Calu3 (cell line): ENCODE results near the gene PKNOX1. TPM values are rescaled to one million over a fixed set of nuclear protein-coding genes. Genes with fewer than 3 reads are reported as not detected.

Experiments used
- BruUV-seq: library from RNA; stranded (reverse); fragments of 400-500 nt; replicated peaks from 2 replicates; lab custom pipeline; 2021; lab: Mats Ljungman, UMichigan
- CTCF ChIA-PET: fragments of 300-600 bp; sonication (Branson Sonifier 250); formaldehyde crosslinking; loops from one replicate; lab custom pipeline; 2022; ENCODE audit warnings: antibody characterized with exemption; lab: Charles Lee
- DNase-seq: peaks from one replicate; pipeline ENCODE4 v3.0.0; 2022
- H3K27ac Mint-ChIP-seq: one replicate; pipeline ENCODE4 v1.8.0; 2022; ENCODE audit warnings: mixed read lengths; ENCODE audit not compliant: unreplicated experiment
- H3K27me3 Mint-ChIP-seq: one replicate; pipeline ENCODE4 v1.8.0; 2022; ENCODE audit warnings: mixed read lengths; ENCODE audit not compliant: unreplicated experiment
- H3K36me3 Mint-ChIP-seq: one replicate; pipeline ENCODE4 v1.8.0; 2022; ENCODE audit warnings: mild to moderate bottlenecking, moderate library complexity, mixed read lengths; ENCODE audit not compliant: insufficient read depth, unreplicated experiment
- H3K4me1 Mint-ChIP-seq: one replicate; pipeline ENCODE4 v1.8.0; 2022; ENCODE audit warnings: mild to moderate bottlenecking, low read depth, mixed read lengths; ENCODE audit not compliant: unreplicated experiment
- H3K4me3 Mint-ChIP-seq: one replicate; pipeline ENCODE4 v1.8.0; 2022; ENCODE audit warnings: mild to moderate bottlenecking, low read depth, moderate library complexity, mixed read lengths; ENCODE audit not compliant: unreplicated experiment
- H3K9me3 Mint-ChIP-seq: one replicate; pipeline ENCODE4 v1.8.0; 2022; ENCODE audit warnings: low read depth, mixed read lengths; ENCODE audit not compliant: unreplicated experiment
- intact Hi-C: fragments of 100-400 bp; cut with micrococcal nuclease; formaldehyde crosslinking; loops from one replicate; pipeline ENCODE4 v1.10.0; 2022; ENCODE audit not compliant: unreplicated experiment
- total RNA-seq: library from RNA; stranded (reverse); gene quantifications from 2 replicates; pipeline ENCODE4 v1.2.3, GENCODE V29; 2022
- TF ChIP-seq, protein P1 (sequence below): fragments of 200-600 bp; IDR thresholded peaks from one replicate; pipeline ENCODE4 v1.8.0; 2022; ENCODE audit warnings: antibody characterized with exemption; ENCODE audit not compliant: unreplicated experiment

Gene PKNOX1
- total RNA-seq, 1 experiment from 2014 or later = 10.1 TPM

DNA sequence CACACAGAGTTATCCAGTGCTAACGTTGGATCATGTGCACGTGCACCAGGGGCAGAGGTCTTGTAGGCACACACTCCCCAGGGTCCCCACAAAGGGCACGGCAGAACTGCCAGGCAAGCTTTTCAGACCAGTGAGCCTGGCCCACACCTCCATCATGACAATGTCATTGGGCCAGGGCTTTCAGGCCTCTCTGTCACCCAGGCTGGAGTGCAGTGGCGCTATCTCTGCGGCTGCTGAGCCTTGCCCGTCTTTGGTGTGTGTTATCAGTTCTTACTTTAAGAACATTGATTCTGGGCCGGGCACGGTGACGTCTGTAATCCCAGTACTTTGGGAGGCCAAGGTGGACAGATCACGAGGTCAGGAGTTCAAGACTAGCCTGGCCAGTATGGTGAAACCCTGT, 44.2 kb downstream of the PKNOX1 start:
- no TSS peak for BruUV-seq
- Mint-ChIP-seq H3K27ac (no peak overlapping the region), H3K4me3 (no peak overlapping the region), H3K36me3 (peaks cover 6% of the 10 kb centered on the region), H3K27me3 (no peaks in the 10 kb centered on the region), H3K9me3 (no peaks in the 10 kb centered on the region), H3K4me1 (no peaks in the 10 kb centered on the region)
- intact Hi-C loops = no loop called here
- TF ChIP-seq, protein P1, sequence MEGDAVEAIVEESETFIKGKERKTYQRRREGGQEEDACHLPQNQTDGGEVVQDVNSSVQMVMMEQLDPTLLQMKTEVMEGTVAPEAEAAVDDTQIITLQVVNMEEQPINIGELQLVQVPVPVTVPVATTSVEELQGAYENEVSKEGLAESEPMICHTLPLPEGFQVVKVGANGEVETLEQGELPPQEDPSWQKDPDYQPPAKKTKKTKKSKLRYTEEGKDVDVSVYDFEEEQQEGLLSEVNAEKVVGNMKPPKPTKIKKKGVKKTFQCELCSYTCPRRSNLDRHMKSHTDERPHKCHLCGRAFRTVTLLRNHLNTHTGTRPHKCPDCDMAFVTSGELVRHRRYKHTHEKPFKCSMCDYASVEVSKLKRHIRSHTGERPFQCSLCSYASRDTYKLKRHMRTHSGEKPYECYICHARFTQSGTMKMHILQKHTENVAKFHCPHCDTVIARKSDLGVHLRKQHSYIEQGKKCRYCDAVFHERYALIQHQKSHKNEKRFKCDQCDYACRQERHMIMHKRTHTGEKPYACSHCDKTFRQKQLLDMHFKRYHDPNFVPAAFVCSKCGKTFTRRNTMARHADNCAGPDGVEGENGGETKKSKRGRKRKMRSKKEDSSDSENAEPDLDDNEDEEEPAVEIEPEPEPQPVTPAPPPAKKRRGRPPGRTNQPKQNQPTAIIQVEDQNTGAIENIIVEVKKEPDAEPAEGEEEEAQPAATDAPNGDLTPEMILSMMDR = no peak
- DNase-seq = no peak
- CTCF ChIA-PET = no interaction called here

DNA sequence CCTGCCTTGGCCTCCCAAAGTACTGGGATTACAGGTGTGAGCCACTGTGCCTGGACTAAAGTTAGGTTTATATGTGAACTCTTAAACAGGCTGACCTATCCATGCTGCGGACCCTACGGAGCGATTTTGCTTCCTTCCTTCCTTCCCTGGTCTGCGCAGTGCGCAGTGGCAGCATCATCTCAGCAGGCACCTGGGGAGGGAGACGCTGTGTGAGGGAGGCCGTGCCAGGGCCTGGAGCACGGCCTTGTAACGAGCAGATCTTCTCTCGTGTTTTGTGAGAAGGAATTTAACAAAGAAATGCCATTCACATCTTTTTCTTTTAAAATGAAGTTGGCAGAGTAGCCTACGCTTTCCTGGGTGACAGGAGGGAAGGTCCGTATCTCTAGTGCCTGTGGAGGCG, 45.8 kb downstream of the PKNOX1 start:
- BruUV-seq = no TSS peak
- Mint-ChIP-seq H3K27me3 (no peaks in the 10 kb centered on the region), H3K27ac (no peak overlapping the region), H3K9me3 (no peaks in the 10 kb centered on the region), H3K4me1 (no peaks in the 10 kb centered on the region), H3K4me3 (no peak overlapping the region), H3K36me3 (peaks cover 6% of the 10 kb centered on the region)
- intact Hi-C loops = no loop called here
- no peak for DNase-seq
- CTCF ChIA-PET = no interaction called here
- TF ChIP-seq, protein P1 = no peak

DNA sequence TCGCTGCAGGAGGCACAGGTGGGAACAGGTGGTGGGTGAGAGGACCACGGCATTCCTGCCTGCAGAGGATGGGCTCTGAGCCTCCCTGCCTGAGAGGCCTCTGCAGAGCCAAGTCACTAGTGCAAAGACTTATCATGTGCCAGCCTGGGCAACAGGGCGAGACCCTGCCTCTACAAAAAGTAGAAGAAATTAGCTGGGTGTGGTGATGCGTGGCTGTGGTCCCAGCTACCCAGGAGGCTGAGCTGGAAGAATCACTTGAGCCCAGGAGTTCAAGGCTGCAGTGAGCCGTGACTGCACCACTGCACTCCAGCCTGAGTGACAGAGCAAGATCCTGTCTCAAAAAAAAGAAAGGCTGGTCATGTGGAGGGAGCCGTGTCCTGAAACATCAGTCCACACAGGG, 46.4 kb downstream of the PKNOX1 start:
- intact Hi-C loops = no loop called here
- H3K4me3 Mint-ChIP-seq = no peak overlapping the region
- H3K9me3 Mint-ChIP-seq = no peaks in the 10 kb centered on the region
- TF ChIP-seq, protein P1 = no peak
- H3K27ac Mint-ChIP-seq = no peak overlapping the region
- CTCF ChIA-PET = no interaction called here
- peaks cover 6% of the 10 kb centered on the region for H3K36me3 Mint-ChIP-seq
- no peak for DNase-seq
- no peaks in the 10 kb centered on the region for H3K27me3 Mint-ChIP-seq
- BruUV-seq = no TSS peak
- no peaks in the 10 kb centered on the region for H3K4me1 Mint-ChIP-seq

DNA sequence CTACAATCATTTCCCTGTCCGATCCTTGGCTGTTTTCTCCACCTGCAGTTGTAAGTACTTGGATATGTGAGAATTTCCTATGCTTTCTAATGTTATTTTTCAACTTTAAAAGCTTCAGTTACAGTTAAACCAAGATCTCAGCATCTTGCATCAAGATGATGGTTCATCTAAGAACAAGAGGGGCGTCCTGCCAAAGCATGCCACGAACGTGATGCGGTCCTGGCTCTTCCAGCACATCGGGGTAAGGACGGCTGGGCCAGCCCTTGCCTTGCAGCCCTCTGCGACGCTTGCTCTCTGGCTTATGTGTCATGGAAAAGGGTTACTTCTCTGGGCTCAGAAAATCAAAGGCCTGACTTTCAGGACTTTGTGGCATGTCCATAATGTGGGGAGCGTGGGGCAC, 46.8 kb downstream of the PKNOX1 start:
- intact Hi-C loops = no loop called here
- Mint-ChIP-seq H3K4me3 (no peak overlapping the region), H3K4me1 (no peaks in the 10 kb centered on the region), H3K27ac (no peak overlapping the region), H3K9me3 (no peaks in the 10 kb centered on the region), H3K27me3 (no peaks in the 10 kb centered on the region), H3K36me3 (peaks cover 6% of the 10 kb centered on the region)
- CTCF ChIA-PET = no interaction called here
- no TSS peak for BruUV-seq
- TF ChIP-seq, protein P1 = no peak
- no peak for DNase-seq
